HK-2 (cell line): ENCODE results near the gene BCR.

ENCODE experiments used
- DNase-seq: peaks from one replicate; pipeline ENCODE4 v3.0.0-alpha.2; 2018; ENCODE audit not compliant: unreplicated experiment

The BCR gene

DNA sequence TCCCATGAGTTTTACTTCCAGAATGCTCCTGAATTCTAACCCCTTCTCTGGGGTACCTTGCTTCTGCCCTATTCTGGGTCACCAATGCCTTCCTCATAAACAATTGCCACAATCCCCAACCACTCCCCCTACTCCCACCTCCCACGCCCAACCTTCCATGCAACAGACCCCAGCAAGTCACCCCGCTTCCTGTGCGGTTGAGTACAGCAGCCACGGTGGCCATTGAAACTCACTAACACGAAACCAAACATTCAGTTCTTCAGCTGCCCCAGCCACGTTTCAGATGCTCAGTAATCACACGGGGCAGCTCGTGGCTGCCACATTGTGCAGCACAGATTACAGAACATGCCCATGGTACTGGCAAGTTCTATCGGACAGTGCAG lies 3.7 kb upstream of the BCR start:
- no peak for DNase-seq

DNA sequence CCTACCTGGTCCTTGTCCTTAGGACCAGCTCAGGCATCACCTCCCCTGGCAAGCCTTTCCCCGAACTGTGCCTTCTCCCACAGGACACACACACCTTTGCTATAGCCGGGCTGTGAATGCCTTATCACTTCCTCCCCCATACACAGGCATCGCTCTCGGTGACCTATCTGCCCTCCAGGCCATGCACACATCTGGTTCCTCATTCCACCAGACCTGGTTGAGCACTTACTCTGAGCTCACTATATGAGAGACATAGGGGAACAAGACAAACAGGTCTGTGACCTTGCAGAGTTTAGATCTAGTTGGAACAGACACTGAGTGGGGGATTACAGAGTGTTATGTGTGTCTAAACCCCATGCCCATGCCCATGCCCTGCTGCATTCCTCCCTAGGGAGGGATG lies 3.1 kb upstream of the BCR start:
- no peak for DNase-seq

DNA sequence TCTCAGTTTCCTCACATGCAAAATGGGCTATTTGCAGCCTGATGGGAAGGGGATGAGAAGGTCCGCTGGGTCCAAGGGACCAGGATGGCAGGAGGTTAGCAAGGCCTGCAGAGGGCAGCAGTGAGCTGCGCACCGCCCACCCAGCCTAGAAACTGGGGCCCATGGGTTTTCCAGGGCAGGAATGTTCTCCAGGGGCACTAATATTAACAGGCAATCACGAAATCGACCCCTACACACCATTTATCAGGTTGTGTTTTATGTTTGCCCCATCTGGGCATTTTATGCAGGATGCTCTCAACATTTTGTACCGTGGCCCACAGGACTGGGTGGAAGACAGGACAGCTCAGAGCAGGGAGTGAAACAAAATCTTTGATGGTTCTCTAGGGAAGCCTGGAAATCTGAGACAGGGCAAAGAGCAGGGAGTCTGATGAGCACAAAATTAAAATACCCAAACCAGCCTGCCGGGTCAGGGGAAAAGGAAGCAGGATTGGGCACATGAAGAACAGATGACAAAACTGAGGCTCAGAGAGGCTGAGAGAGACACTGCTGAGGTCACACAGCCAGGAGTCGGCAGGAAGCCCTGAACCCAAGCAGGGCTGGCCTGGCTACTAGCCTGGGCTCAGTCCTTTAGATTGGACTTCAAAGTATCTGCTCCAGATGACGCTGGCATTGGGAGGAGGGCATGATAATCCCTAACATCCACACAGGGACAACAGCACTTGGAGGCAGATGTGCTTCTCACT lies 1.6 kb upstream of the BCR start:
- peak; percentile 65 for DNase-seq

DNA sequence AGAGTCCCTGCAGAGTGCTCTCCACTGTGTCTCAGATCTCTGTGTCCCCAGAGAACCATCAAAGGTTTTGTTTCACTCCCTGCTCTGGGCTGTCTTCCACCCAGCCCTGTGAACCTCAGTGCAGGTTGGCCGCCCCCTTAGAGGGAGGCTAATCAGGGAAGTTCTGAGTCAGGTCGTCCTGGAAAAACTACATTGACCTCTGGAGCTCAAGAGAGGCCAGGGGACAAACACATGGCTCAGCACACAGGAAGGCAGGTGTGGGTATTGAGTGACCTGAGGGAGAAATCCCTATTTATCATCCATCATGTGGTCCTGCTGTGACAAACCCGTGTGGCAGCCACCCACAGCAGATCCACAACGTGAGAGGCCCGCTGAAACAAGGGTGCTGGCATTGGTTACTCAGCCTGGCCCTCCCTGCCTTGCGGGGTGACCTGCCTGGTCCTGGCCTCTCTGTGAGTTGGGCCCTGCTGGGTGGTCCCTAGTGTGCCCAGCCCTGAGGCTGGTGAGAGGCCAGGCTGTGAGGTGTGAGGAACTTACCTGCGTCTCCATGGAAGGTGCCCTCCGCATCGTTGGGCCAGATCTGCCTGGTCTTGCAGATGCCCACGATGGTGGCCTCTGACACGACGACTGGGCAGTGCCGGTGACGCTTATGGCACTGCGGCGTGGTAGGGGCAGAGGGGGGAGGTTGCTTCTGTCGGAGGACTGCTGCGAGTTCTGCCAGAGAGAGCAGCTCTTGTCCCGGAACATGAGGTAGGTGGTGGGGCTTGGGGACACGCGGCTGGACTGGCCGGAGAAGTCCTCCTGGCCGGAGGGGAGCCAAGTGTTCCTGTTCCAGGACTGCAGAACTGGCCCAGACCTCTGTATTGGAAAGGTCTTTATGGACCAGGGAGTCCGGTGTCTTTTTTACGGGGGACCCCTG lies 669 bp upstream of the BCR start:
- DNase-seq: peak; percentile 37

DNA sequence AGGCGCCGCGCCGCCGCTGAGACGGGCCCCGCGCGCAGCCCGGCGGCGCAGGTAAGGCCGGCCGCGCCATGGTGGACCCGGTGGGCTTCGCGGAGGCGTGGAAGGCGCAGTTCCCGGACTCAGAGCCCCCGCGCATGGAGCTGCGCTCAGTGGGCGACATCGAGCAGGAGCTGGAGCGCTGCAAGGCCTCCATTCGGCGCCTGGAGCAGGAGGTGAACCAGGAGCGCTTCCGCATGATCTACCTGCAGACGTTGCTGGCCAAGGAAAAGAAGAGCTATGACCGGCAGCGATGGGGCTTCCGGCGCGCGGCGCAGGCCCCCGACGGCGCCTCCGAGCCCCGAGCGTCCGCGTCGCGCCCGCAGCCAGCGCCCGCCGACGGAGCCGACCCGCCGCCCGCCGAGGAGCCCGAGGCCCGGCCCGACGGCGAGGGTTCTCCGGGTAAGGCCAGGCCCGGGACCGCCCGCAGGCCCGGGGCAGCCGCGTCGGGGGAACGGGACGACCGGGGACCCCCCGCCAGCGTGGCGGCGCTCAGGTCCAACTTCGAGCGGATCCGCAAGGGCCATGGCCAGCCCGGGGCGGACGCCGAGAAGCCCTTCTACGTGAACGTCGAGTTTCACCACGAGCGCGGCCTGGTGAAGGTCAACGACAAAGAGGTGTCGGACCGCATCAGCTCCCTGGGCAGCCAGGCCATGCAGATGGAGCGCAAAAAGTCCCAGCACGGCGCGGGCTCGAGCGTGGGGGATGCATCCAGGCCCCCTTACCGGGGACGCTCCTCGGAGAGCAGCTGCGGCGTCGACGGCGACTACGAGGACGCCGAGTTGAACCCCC lies 798 bp downstream of the BCR start:
- peak; percentile 18 for DNase-seq

DNA sequence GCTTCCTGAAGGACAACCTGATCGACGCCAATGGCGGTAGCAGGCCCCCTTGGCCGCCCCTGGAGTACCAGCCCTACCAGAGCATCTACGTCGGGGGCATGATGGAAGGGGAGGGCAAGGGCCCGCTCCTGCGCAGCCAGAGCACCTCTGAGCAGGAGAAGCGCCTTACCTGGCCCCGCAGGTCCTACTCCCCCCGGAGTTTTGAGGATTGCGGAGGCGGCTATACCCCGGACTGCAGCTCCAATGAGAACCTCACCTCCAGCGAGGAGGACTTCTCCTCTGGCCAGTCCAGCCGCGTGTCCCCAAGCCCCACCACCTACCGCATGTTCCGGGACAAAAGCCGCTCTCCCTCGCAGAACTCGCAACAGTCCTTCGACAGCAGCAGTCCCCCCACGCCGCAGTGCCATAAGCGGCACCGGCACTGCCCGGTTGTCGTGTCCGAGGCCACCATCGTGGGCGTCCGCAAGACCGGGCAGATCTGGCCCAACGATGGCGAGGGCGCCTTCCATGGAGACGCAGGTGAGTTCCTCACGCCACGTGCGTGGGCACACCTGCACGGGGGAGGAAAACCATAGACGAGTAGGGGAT lies 1.5 kb downstream of the BCR start:
- DNase-seq: no peak

DNA sequence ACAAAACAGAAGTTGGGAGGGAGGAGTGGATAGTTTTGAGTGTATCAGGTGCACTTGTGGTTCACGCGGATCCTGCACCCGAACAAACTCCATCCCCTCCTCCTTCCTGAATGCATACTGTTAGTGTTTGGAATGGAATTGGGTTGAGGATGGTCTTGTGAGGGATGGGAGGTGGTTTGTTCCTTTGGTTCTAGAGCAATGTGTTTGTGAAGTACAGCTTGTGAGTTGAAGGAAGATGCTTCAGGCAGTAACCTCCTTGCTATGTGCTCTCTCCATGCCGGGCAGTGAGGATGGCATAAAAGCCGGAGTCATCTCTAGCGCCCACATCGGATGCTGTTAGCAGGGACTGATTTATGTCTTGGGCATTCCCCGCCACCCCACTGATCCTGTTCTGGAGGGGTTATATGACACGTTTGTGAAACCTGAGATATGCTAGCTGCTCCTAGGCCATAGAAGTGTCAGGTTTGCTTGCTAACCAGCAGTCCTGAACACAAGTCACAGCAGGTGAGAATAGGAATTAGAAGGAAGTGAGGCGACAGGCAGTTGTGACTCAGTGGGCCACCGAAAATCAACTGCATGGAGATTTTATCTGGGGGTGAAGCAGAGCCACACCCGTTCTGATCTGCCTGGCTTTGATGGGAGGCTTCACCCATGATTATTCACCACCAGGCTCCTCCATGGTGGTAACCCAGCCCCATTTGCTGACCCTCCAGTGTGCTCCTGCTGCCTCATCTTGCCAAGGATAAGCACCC lies 2.2 kb downstream of the BCR start:
- DNase-seq: peak; percentile 56

DNA sequence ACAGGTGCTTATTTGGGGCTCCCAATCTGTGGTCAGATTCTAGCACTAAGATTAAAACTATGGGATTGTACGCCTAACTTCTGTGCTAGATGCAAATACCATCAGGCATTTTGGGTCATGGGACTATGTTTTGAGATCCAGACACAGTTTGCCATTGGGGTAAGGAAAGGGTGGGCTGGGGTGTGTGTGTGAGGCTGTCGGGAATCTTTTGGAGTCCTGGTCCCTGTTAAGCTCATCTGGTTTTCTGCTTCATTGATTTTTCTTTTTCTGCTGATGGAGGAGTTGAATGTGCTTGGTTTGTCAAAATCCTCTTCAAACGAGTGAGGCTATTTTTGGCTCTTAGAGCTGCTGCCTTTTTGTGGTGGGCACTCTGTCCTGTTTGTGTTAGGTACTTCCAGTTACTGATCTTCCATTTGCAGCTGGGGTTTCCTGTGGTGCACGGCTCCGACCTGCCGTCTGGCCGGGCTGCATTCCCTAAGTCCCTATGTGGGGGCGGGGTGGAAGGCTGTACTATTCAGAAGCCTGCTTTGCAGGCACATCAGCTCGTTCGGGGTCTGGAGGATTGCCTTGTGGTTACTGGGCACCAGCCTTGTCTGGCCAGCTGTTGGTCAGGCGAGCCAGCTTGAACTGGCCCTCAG lies 2.9 kb downstream of the BCR start:
- peak; percentile 42 for DNase-seq

DNA sequence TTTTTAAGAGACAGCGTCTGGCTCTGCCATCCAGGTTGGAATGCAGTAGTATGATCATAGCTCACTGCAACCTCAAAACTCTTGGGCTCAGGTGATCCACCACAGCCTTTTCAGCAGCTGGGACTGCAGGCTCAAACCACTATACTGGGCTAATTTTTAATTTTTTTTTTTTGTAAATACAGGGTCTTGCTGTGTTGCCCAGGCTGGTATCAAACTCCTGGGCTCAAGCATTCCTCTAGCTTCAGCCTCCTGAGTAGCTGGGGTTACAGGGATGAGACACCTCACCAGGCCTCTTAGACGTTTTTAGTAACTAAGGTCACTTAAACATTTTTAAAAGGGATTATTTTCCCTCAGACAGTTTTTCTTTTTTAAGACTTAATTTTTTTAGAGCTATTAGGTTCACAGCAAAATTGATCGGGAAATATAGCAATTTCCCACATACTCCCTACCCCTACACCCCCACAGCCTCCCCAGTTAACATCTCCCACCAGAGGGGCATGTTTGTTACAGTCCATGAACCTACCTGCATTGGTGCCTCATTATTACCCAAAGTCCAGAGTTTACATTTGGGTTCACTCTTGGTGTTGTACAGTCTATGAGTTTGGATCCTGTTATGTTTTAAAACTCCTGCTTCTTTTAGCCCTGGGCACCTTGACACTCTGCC lies 3.9 kb downstream of the BCR start:
- DNase-seq: no peak

DNA sequence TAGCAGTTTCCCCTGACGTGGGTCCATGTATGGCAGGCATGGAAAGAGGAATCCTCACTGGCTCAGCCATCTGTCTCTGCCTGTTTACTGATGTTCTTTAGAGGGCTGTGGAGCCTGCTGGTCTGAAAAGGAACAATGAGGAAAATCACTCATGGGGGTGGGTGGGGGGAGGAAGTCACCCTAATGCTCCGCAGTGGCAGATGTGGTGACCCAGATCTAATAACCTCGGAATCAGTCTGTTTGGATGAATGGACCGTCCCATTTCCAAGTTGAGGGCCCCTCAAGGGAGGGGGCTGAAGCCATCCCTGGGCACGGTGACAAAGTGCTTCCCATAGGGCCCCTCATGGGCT lies 4.4 kb downstream of the BCR start:
- no peak for DNase-seq

DNA sequence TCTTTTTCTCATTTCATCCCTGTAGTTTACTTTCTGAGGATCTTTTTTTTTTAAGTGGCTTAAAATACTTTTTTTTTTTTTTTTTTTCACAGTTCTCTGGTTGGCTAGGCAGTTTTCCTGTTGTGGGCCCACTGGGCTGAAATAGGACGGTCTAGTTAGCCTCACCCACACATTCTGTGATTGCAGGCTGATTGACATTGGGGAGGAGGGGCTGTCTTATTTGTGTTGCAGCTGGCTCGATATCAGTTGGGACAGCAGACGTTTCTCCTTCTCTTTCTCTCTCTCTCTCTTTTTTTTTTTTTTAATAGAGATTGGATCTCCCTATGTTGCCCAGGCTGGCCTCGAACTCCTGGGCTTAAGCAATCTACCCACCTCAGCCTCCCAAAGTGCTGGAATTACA lies 6.9 kb downstream of the BCR start:
- DNase-seq: no peak

DNA sequence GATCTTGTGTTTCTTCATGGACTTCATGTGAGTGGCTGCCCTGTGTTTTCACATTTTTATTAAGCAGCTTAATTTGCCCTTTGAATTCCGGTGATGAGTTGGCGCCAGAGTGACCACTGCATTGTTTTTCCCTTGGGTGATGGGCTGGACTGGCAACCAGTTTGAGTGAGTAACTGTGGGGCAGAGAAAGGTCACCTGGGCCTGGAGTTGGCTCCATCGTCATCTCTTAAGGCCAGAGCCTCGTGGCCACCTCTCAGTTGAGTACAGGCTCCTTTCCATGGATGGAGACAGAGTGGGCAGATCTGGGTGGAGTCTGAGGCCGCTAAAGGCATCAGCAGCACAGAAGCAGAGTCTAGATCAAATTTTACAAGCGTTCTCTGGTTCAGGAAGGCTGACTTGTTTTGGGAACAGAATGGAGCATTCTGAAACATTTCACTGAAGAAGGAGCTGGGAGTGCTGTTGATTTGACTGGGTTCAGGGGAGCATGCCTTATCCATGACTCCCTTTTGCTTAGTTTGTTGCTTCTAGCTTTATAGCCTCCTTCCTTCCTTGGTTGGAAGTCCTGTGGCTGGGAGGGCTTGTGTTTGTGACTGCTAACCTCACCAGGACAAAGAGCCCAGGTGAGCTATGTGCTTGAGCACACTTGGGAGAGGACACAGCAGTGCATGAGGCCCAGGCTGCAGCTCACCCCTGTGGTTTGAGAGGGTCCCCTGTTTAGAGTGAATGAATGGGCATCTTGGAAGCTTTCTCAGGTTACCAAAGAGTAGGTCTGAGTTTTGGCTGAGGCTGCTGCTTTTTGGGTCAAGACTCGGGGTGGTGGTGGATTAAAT lies 7.8 kb downstream of the BCR start:
- DNase-seq: no peak

DNA sequence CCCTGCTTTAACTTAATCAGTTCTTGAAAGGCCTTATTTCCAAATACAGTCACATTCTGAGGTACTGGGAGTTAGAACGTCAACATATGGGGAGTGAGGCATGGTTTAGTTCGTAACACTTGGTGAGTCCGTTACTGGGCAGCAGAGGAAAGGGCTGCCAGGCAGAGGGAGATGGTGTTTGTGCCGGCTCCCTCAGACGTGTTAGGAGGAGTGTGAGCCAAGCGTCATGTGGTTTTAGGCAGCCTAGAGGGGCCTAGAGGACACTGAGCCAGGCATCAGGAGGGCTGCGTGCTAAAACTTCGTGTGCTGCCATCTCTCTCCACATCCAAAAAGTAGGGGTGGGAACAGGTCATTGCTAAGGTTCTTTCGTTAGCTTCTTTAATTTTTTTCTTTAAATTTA lies 10.2 kb downstream of the BCR start:
- no peak for DNase-seq

DNA sequence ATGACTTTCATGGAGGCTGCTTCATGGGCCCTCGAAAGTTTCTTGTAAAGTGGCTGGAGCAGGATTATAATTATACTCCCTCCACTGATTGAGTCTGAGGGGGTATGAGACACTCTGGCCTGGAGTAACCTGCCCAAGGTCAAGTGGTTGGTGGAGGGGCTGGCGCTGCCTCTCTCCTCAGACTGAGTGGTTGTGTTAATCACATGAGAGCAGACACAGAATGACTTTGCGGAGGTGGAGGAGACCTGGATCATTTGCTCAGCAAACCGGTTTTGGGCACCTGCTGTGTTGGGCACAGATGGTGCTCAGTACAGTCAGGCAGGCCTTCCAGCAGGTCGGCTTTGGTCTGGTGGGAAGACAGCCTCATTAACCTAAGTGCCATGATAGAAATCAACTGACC lies 11.8 kb downstream of the BCR start:
- DNase-seq: no peak

DNA sequence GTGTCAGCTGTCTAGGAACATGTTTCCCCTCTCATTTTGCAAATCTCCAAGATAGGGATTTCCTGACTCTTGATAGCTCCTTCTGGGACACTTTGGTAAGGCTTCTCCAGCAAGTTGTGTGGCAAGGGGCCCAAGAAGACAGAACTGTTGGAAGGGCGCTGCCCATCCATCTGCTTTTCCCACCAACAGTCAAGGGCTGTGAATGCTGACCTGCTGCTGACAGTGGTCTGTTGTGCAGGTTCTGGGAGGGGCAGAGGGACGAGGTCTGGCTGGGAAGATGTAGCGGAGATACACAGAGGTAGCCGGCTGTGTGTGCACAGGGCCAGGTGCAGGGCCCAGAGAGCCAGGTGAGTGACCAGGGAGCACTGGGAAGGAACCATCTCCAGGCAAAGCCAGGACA lies 12.2 kb downstream of the BCR start:
- no peak for DNase-seq

DNA sequence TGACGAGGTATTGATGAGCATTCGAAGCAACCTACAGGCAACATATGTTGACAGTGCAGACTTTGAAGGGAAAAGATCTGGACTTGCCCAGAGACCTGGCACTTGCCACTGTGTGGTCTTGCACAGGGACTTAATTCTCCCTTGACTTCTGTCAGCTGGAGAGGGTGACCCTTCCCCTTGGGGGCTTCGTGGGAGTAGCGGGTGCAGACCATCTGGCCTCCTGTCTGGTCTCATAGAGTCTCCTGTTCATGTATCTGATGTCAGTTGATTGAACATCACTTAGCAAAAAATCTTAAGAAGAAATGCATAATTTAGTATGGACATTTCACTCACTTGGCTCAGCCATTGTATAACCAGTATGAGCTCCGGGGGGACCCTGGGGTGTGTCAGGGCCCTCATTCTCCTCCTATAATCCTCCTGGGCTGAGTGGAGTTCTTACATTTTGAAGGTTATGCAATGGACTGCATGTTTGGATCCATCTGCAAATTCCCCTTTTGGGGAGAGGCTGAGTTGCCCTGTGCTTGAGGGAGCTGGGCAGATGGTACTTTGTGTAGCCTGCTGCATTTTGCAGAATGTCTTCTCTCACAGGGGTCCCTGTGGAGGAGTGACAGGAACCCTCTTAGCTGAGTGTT lies 13.0 kb downstream of the BCR start:
- no peak for DNase-seq

DNA sequence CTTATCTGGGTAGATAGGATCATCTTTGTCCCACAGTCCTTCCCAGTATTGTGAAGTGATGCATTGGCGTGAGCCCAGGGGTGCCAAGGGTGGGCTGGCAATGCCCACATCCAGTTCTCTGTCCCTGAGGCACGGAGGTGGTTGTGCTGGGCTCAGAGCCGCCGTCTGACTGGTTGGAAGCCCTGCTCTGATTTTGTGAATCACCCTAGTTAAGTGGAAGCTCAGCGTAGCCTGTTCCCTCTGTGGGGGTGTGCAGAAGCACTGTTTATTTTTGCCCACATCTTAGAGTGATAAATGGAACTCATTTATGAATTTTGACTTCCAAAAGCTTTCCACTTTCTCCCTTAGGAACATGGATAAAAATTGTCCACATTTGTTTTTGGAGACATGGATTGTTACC lies 13.6 kb downstream of the BCR start:
- no peak for DNase-seq

DNA sequence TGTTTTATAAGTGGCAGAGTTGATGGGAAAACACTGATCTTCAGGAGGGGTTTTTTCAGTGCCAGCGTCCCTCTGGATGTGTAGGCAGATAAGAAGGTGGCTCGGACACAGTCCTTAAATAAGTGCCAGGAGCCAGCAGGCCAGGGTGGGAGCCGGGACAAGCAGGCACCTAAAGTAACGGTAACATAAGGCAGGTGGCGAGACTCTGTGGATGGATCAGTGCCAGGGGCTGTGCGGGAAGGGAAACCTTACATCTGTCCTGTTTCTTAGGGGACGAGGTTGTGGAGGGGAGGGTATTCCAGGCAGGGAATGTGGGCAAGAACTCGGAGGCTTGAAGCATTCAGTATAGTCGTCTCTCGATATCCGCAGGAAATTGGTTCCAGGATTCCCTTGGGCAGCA lies 15.9 kb downstream of the BCR start:
- DNase-seq: no peak

DNA sequence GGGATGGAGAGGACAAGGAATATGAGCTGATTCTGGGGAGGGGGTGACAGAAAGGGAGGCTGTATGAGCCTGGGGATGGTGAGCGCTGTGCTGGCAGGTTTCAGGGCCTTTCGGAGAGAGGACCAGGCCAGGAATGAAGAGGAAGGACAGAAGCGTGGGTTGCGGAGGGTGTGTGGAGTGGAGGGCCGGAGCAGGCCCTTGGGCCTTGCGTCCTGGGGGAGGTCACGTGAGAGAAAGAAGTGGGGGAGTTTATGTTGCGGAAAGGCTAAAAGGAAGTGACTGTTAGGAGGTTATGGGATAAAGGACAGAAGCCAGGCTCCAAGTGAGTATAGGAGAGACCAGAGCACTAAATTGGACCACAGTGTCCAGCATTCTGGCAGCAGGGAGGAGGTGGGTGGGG lies 17.5 kb downstream of the BCR start:
- no peak for DNase-seq
